Activated CD4-positive, alpha-beta T cell treated with anti-CD3 and anti-CD28 coated beads, Interleukin-2, amount 10 ng/mL, durations not matched to agents 24 days and 14 days (primary cell): Measurements from ENCODE around the gene REC114. TPM values are rescaled to one million over a fixed set of nuclear protein-coding genes. Genes with fewer than 3 reads are reported as not detected.
A peak's percentile ranks its signal among the peaks of the same experiment; 100 is the strongest.
"Not testable (repeated sequence)": the region's sequence is repeated elsewhere in the genome, so short reads cannot be mapped to it uniquely, and the experiment has no call there.

Experiments used
- DNase-seq: peaks from one replicate; pipeline ENCODE4 v3.0.0; 2022
- H3K27ac Mint-ChIP-seq: one replicate; pipeline ENCODE4 v1.8.0; 2022; ENCODE audit warnings: mild to moderate bottlenecking, mixed read lengths
- H3K27me3 Mint-ChIP-seq: one replicate; pipeline ENCODE4 v1.8.0; 2022; ENCODE audit warnings: mixed read lengths
- H3K36me3 Mint-ChIP-seq: one replicate; pipeline ENCODE4 v1.8.0; 2022; ENCODE audit warnings: low read depth, mild to moderate bottlenecking, mixed read lengths
- H3K4me1 Mint-ChIP-seq: one replicate; pipeline ENCODE4 v1.8.0; 2021; ENCODE audit warnings: mixed read lengths
- H3K4me3 Mint-ChIP-seq: one replicate; pipeline ENCODE4 v1.8.0; 2022; ENCODE audit warnings: mild to moderate bottlenecking, moderate library complexity, mixed read lengths
- H3K9me3 Mint-ChIP-seq: one replicate; pipeline ENCODE4 v1.8.0; 2021; ENCODE audit warnings: mixed read lengths
- intact Hi-C: fragments of 100-400 bp; cut with micrococcal nuclease; formaldehyde crosslinking; loops from one replicate; pipeline ENCODE4 v1.15.1; 2023
- total RNA-seq: library from RNA; stranded (reverse); gene quantifications from 2 replicates; pipeline ENCODE4 v1.2.3, GENCODE V29; 2022

REC114 gene
- total RNA-seq, 1 donor from 2014 or later, result not detected

DNA sequence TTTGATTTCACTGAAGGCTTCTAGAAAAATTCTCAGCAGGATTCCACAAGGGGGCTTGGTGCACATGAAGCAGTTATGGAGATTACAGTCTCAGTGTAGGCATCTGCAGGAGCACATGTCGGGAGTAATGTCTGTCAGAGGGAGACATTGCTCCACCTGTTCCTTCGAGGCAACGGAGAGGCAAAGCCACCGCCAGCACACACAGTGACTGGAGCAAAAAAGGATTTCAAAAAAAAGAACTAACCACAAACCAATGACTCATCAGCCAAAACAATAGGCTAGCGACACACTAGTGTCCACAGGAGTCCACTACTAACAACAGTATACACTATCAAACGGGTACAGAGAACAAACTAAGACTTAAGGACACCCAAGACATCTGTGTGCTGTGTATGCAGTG, 121.3 kb downstream of the REC114 start:
- peaks cover 34% of the 10 kb centered on the region for H3K36me3 Mint-ChIP-seq
- no peak overlapping the region for H3K27ac Mint-ChIP-seq
- no peak overlapping the region for H3K4me3 Mint-ChIP-seq
- H3K4me1 Mint-ChIP-seq, result peaks cover 14% of the 10 kb centered on the region
- intact Hi-C loops, result no loop called here
- H3K27me3 Mint-ChIP-seq, result no peaks in the 10 kb centered on the region
- no peaks in the 10 kb centered on the region for H3K9me3 Mint-ChIP-seq
- no peak for DNase-seq

DNA sequence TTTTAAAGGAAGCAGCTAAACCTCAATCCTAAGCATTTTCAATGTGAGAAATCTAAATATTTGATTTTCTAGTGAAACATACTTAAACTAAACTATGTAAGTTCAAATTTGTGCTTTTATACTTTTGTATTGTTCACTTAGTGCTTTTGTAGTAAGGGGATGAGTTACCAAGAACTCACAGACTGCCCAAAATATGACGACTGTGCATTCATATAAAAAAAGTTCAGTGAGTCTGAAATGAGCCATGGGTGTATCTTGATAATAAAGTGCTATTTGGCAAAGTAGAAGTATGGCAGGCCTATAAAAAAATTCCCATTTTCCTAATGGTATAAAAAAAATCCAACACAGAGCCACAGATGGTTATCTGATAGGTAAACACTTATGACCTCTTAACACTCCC, 124.1 kb downstream of the REC114 start:
- no peak for DNase-seq
- H3K4me1 Mint-ChIP-seq, result peaks cover 30% of the 10 kb centered on the region
- intact Hi-C loops, result no loop called here
- H3K9me3 Mint-ChIP-seq, result no peaks in the 10 kb centered on the region
- no peak overlapping the region for H3K4me3 Mint-ChIP-seq
- no peaks in the 10 kb centered on the region for H3K27me3 Mint-ChIP-seq
- H3K27ac Mint-ChIP-seq, result no peak overlapping the region
- H3K36me3 Mint-ChIP-seq, result peaks cover 50% of the 10 kb centered on the region

GRCh38 chr15:73568564-73569280, 125.8 kb downstream of the REC114 start:
- H3K9me3 Mint-ChIP-seq, result no peaks in the 10 kb centered on the region
- H3K4me1 Mint-ChIP-seq, result peaks cover 35% of the 10 kb centered on the region
- H3K36me3 Mint-ChIP-seq, result peaks cover 41% of the 10 kb centered on the region
- H3K27ac Mint-ChIP-seq, result no peak overlapping the region
- H3K4me3 Mint-ChIP-seq, result no peak overlapping the region
- intact Hi-C loops, result loop anchor here (1.0 kb wide), 1 partner anchor 21 kb away; no protein-coding TSS in a partner anchor
- no peak for DNase-seq
- no peaks in the 10 kb centered on the region for H3K27me3 Mint-ChIP-seq

- intact Hi-C loops, result loop anchor here (1.0 kb wide), 1 partner anchor 20 kb away; no protein-coding TSS in a partner anchor
Measured at GRCh38 chr15:73569361-73569760, 126.4 kb downstream of the REC114 start.

GRCh38 chr15:73570355-73571032, 127.5 kb downstream of the REC114 start:
- Mint-ChIP-seq H3K4me3 (peak overlapping the region; percentile 33), H3K4me1 (peaks cover 30% of the 10 kb centered on the region), H3K36me3 (peaks cover 37% of the 10 kb centered on the region), H3K27me3 (no peaks in the 10 kb centered on the region), H3K9me3 (no peaks in the 10 kb centered on the region), H3K27ac (peak overlapping the region; percentile 64)
- no peak for DNase-seq
- intact Hi-C loops, result loop anchor here (2.0 to 5.0 kb wide), 2 partner anchors 14 to 37 kb away; no protein-coding TSS in a partner anchor

More at GRCh38 chr15:73569361-73569760, 126.4 kb downstream of the REC114 start:
- DNase-seq, result no peak
- H3K9me3 Mint-ChIP-seq, result no peaks in the 10 kb centered on the region
- H3K27me3 Mint-ChIP-seq, result no peaks in the 10 kb centered on the region
- H3K4me1 Mint-ChIP-seq, result peaks cover 32% of the 10 kb centered on the region
- peak overlapping the region; percentile 33 for H3K4me3 Mint-ChIP-seq
- no peak overlapping the region for H3K27ac Mint-ChIP-seq
- H3K36me3 Mint-ChIP-seq, result peaks cover 40% of the 10 kb centered on the region

- H3K27ac Mint-ChIP-seq, result peak overlapping the region; percentile 64
- H3K4me3 Mint-ChIP-seq, result no peak overlapping the region
- intact Hi-C loops, result loop anchor here (2.0 to 5.0 kb wide), 2 partner anchors 13 to 36 kb away; no protein-coding TSS in a partner anchor
- H3K4me1 Mint-ChIP-seq, result peaks cover 32% of the 10 kb centered on the region
- peaks cover 38% of the 10 kb centered on the region for H3K36me3 Mint-ChIP-seq
- no peaks in the 10 kb centered on the region for H3K27me3 Mint-ChIP-seq
- DNase-seq, result no peak
- H3K9me3 Mint-ChIP-seq, result no peaks in the 10 kb centered on the region
Measured at GRCh38 chr15:73571346-73571745, 128.4 kb downstream of the REC114 start.

DNA sequence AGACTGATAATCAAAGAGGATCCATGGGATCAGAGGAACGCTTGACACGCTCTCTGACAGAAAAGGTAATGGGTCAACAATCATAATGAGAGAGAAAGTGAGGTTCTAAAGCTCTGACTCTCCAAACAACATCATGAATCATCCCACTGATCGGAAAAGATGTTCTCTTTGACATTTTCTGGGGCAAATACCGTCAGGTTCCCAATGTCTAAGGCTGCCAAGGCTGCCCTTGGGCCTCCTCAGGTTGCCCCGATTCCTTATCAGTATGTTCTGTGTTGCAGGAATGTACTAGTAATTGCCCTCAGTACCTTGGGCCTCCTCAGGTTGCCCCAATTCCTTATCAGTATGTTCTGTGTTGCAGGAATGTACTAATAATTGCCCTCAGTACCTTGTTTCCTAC, 129.3 kb downstream of the REC114 start:
- H3K4me3 Mint-ChIP-seq, result no peak overlapping the region
- H3K36me3 Mint-ChIP-seq, result peaks cover 37% of the 10 kb centered on the region
- peak overlapping the region; percentile 77 for H3K27ac Mint-ChIP-seq
- peaks cover 30% of the 10 kb centered on the region for H3K4me1 Mint-ChIP-seq
- H3K9me3 Mint-ChIP-seq, result no peaks in the 10 kb centered on the region
- no peak for DNase-seq
- intact Hi-C loops, result loop anchor here (5.0 kb wide), 1 partner anchor 35 kb away; no protein-coding TSS in a partner anchor
- H3K27me3 Mint-ChIP-seq, result no peaks in the 10 kb centered on the region

GRCh38 chr15:73573037-73573436, 130.1 kb downstream of the REC114 start:
- Mint-ChIP-seq H3K27ac (peak overlapping the region; percentile 82), H3K4me1 (peaks cover 26% of the 10 kb centered on the region), H3K4me3 (no peak overlapping the region), H3K36me3 (peaks cover 32% of the 10 kb centered on the region), H3K9me3 (no peaks in the 10 kb centered on the region), H3K27me3 (no peaks in the 10 kb centered on the region)
- intact Hi-C loops, result loop anchor here (5.0 kb wide), 1 partner anchor 34 kb away; no protein-coding TSS in a partner anchor
- no peak for DNase-seq

DNA sequence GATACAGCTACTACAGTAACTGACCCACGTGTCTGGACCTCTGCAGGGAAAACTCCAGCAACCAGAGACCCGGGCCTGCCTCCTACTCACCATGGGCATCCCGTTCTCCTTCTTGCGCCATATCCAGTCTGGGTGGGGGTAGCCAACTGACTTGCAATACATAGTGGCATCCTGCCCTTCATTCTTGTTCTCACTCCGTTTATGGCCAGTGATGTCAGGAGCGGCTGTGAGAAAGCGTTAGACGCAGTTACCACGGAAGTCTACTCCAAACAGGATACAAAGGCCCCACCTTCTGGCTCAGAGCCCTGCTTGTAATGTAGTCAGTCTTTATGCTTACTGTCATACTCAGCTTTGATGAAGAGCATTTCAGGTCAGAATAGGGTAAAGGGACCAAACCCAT, 130.6 kb downstream of the REC114 start:
- H3K9me3 Mint-ChIP-seq, result no peaks in the 10 kb centered on the region
- peaks cover 29% of the 10 kb centered on the region for H3K4me1 Mint-ChIP-seq
- H3K36me3 Mint-ChIP-seq, result peaks cover 34% of the 10 kb centered on the region
- no peak for DNase-seq
- intact Hi-C loops, result loop anchor here (5.0 kb wide), 1 partner anchor 34 kb away; no protein-coding TSS in a partner anchor
- no peak overlapping the region for H3K27ac Mint-ChIP-seq
- no peaks in the 10 kb centered on the region for H3K27me3 Mint-ChIP-seq
- H3K4me3 Mint-ChIP-seq, result no peak overlapping the region

DNA sequence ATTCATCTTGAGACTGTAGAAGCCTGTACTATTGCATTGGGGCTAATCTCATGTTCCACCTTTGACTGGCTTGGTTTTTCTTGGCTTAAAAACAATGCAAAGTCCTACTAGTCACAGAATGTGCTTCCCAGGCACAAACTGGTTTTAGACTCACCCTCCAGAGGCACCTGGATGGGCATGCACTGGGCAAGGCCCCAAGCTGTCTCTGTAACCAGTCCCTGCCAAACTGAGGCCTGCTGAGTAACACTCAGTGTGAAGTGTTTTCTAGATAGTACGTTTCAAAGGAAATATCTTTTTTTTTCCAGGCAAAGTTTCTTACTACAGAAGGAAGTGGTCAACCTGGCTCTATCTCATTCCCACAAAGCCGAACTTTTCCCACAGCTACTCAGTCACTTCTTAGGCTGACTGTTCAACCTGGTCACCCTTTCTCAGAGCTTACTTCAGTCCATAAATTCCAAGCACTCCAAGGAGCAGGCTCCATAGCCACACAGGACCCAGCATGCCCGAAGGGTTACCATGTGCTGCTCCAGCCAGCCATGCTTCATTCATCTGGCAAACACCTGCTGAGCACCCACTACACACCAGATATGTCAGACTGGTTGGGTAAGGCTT, 132.8 kb downstream of the REC114 start:
- Mint-ChIP-seq H3K36me3 (peaks cover 23% of the 10 kb centered on the region), H3K27ac (peak overlapping the region; percentile 77)
- intact Hi-C loops, result no loop called here

DNA sequence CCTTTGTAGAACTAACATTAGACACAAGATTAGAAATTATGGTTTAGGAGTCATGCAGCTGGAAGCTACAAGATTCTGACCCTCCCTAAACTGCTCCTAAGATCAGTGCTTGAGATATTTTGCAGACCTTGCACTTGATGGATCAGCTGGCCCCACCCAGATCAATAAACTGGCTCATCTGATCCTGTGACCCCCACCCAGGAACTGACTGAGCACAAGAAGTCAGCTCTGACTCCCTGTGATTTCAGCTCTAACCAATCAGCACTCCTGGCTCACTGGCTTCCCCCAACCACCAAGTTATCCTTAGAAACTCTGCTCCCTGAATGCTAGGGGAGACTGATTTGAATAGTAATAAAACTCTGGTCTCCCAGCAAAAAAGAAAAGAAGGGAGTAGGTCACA, 134.6 kb downstream of the REC114 start:
- peaks cover 17% of the 10 kb centered on the region for H3K36me3 Mint-ChIP-seq
- H3K4me3 Mint-ChIP-seq, H3K27ac Mint-ChIP-seq, H3K9me3 Mint-ChIP-seq, intact Hi-C loops, DNase-seq, H3K27me3 Mint-ChIP-seq: not testable (repeated sequence)
- peaks cover 10% of the 10 kb centered on the region for H3K4me1 Mint-ChIP-seq

More for the DNA sequence above, 132.8 kb downstream of the REC114 start:
- Mint-ChIP-seq H3K27me3 (no peaks in the 10 kb centered on the region), H3K4me1 (peaks cover 20% of the 10 kb centered on the region), H3K9me3 (no peaks in the 10 kb centered on the region), H3K4me3 (no peak overlapping the region)
- no peak for DNase-seq

GRCh38 chr15:73578026-73578425, 135.1 kb downstream of the REC114 start:
- Mint-ChIP-seq H3K4me1 (peaks cover 8% of the 10 kb centered on the region), H3K27ac (no peak overlapping the region), H3K4me3 (no peak overlapping the region), H3K9me3 (no peaks in the 10 kb centered on the region), H3K27me3 (no peaks in the 10 kb centered on the region), H3K36me3 (peaks cover 17% of the 10 kb centered on the region)
- DNase-seq, result no peak
- intact Hi-C loops, result no loop called here

GRCh38 chr15:73582851-73583379, 140.0 kb downstream of the REC114 start:
- no peak overlapping the region for H3K27ac Mint-ChIP-seq
- no peaks in the 10 kb centered on the region for H3K9me3 Mint-ChIP-seq
- no peak for DNase-seq
- peaks cover 42% of the 10 kb centered on the region for H3K4me1 Mint-ChIP-seq
- intact Hi-C loops, result no loop called here
- H3K4me3 Mint-ChIP-seq, result no peak overlapping the region
- no peaks in the 10 kb centered on the region for H3K27me3 Mint-ChIP-seq
- H3K36me3 Mint-ChIP-seq, result peaks cover 50% of the 10 kb centered on the region
